ENCODE data around the gene FAM168B.
"Not testable (repeated sequence)": the region's sequence is repeated elsewhere in the genome, so short reads cannot be mapped to it uniquely, and the experiment has no call there.

Gene FAM168B

DNA sequence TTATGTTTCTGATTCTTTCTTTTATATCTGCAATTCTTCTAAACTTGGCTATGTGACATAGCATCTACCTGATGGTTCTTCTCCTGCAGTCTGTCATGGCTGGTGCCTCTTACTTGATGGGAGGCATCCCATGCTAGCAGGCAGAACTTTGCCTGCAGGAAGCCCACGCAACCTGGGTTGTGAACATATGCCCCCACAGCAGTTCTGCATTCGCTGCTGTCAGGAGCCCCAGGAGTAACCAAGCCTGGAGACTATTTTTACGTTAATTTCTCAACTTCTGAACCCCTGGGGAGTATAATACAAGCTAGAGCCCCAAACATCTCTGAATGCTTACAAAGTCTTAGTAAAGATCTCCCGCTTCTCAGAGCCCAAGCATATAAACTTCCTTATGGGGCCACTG, 12.1 kb downstream of the FAM168B start:
- ATAC-seq, result no peak
- no peak for TF ChIP-seq CSDC2 (CRISPR knock-in tag; IDR thresholded peaks at IDR 0.05)
- TF ChIP-seq ARNTL (CRISPR knock-in tag; IDR thresholded peaks at IDR 0.05; ENCODE audit: borderline replicate concordance, low read depth), result no peak
- no peak for TF ChIP-seq SNAI2 (CRISPR knock-in tag; IDR thresholded peaks at IDR 0.05)
- no peak for TF ChIP-seq ZNF70 (CRISPR knock-in tag; IDR thresholded peaks at IDR 0.05)
- no peak for TF ChIP-seq ESRRG (CRISPR knock-in tag; IDR thresholded peaks at IDR 0.05)
- no peak for TF ChIP-seq ZNF565 (CRISPR knock-in tag; conservative IDR thresholded peaks at IDR 0.05; ENCODE audit: low read depth)
- TF ChIP-seq, protein P1, sequence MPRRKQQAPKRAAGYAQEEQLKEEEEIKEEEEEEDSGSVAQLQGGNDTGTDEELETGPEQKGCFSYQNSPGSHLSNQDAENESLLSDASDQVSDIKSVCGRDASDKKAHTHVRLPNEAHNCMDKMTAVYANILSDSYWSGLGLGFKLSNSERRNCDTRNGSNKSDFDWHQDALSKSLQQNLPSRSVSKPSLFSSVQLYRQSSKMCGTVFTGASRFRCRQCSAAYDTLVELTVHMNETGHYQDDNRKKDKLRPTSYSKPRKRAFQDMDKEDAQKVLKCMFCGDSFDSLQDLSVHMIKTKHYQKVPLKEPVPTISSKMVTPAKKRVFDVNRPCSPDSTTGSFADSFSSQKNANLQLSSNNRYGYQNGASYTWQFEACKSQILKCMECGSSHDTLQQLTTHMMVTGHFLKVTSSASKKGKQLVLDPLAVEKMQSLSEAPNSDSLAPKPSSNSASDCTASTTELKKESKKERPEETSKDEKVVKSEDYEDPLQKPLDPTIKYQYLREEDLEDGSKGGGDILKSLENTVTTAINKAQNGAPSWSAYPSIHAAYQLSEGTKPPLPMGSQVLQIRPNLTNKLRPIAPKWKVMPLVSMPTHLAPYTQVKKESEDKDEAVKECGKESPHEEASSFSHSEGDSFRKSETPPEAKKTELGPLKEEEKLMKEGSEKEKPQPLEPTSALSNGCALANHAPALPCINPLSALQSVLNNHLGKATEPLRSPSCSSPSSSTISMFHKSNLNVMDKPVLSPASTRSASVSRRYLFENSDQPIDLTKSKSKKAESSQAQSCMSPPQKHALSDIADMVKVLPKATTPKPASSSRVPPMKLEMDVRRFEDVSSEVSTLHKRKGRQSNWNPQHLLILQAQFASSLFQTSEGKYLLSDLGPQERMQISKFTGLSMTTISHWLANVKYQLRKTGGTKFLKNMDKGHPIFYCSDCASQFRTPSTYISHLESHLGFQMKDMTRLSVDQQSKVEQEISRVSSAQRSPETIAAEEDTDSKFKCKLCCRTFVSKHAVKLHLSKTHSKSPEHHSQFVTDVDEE (CRISPR knock-in tag; IDR thresholded peaks at IDR 0.05), result no peak
- no peak for TF ChIP-seq ZFP3 (CRISPR knock-in tag; IDR thresholded peaks at IDR 0.05)
- no peak for TF ChIP-seq ZC3H10 (CRISPR knock-in tag; IDR thresholded peaks at IDR 0.05)
- TF ChIP-seq, protein P2, sequence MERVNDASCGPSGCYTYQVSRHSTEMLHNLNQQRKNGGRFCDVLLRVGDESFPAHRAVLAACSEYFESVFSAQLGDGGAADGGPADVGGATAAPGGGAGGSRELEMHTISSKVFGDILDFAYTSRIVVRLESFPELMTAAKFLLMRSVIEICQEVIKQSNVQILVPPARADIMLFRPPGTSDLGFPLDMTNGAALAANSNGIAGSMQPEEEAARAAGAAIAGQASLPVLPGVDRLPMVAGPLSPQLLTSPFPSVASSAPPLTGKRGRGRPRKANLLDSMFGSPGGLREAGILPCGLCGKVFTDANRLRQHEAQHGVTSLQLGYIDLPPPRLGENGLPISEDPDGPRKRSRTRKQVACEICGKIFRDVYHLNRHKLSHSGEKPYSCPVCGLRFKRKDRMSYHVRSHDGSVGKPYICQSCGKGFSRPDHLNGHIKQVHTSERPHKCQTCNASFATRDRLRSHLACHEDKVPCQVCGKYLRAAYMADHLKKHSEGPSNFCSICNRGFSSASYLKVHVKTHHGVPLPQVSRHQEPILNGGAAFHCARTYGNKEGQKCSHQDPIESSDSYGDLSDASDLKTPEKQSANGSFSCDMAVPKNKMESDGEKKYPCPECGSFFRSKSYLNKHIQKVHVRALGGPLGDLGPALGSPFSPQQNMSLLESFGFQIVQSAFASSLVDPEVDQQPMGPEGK (CRISPR knock-in tag; IDR thresholded peaks at IDR 0.05; ENCODE audit: borderline replicate concordance), result no peak
- TF ChIP-seq PPARA (CRISPR knock-in tag; IDR thresholded peaks at IDR 0.05; ENCODE audit: borderline replicate concordance), result no peak
- TF ChIP-seq ISL1 (CRISPR knock-in tag; IDR thresholded peaks at IDR 0.05), result no peak

GRCh38 chr2:131079931-131080330, 13.3 kb downstream of the FAM168B start:
- not testable (repeated sequence) for ATAC-seq

- no peak for ATAC-seq
- no peak for TF ChIP-seq BACH2 (CRISPR knock-in tag; IDR thresholded peaks at IDR 0.05; ENCODE audit: borderline replicate concordance)
- no peak for TF ChIP-seq OSR1 (CRISPR knock-in tag; IDR thresholded peaks at IDR 0.05)
- TF ChIP-seq ZC3H10 (CRISPR knock-in tag; IDR thresholded peaks at IDR 0.05), result no peak
- TF ChIP-seq ISL1 (CRISPR knock-in tag; IDR thresholded peaks at IDR 0.05), result no peak
- no peak for TF ChIP-seq SNAI2 (CRISPR knock-in tag; IDR thresholded peaks at IDR 0.05)
- TF ChIP-seq ZNF565 (CRISPR knock-in tag; conservative IDR thresholded peaks at IDR 0.05; ENCODE audit: low read depth), result no peak
- TF ChIP-seq CREB5 (CRISPR knock-in tag; IDR thresholded peaks at IDR 0.05; ENCODE audit: low read depth), result no peak
- TF ChIP-seq, protein P1 (CRISPR knock-in tag; IDR thresholded peaks at IDR 0.05), result no peak
- TF ChIP-seq, protein P3, sequence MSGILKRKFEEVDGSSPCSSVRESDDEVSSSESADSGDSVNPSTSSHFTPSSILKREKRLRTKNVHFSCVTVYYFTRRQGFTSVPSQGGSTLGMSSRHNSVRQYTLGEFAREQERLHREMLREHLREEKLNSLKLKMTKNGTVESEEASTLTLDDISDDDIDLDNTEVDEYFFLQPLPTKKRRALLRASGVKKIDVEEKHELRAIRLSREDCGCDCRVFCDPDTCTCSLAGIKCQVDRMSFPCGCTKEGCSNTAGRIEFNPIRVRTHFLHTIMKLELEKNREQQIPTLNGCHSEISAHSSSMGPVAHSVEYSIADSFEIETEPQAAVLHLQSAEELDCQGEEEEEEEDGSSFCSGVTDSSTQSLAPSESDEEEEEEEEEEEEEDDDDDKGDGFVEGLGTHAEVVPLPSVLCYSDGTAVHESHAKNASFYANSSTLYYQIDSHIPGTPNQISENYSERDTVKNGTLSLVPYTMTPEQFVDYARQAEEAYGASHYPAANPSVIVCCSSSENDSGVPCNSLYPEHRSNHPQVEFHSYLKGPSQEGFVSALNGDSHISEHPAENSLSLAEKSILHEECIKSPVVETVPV (CRISPR knock-in tag; IDR thresholded peaks at IDR 0.05), result no peak
- TF ChIP-seq ZNF8 (CRISPR knock-in tag; IDR thresholded peaks at IDR 0.05), result no peak
- no peak for TF ChIP-seq ZNF70 (CRISPR knock-in tag; IDR thresholded peaks at IDR 0.05)
- TF ChIP-seq GLIS3 (CRISPR knock-in tag; IDR thresholded peaks at IDR 0.05), result no peak
- TF ChIP-seq ESRRG (CRISPR knock-in tag; IDR thresholded peaks at IDR 0.05), result no peak
- TF ChIP-seq TOX (CRISPR knock-in tag; IDR thresholded peaks at IDR 0.05; ENCODE audit: borderline replicate concordance), result no peak
- TF ChIP-seq, protein P2 (CRISPR knock-in tag; IDR thresholded peaks at IDR 0.05; ENCODE audit: borderline replicate concordance), result no peak
- TF ChIP-seq ZFP30 (CRISPR knock-in tag; IDR thresholded peaks at IDR 0.05), result no peak
These were observed 15.3 kb downstream of the FAM168B start for GRCh38 chr2:131077966-131078365.
